CD8-positive, alpha-beta memory T cell (primary cell): ENCODE results near the gene ADRA2B. TPM values are rescaled to one million over a fixed set of nuclear protein-coding genes. Genes with fewer than 3 reads are reported as not detected.

ENCODE experiments used
- CTCF ChIA-PET: fragments of 350-600 bp; sonication (Branson Sonifier 250); formaldehyde crosslinking; loops from one replicate; lab custom pipeline; 2021; ENCODE audit warnings: antibody characterized with exemption; lab: Charles Lee
- POLR2A ChIA-PET: fragments of 350-600 bp; sonication (Branson Sonifier 250); formaldehyde crosslinking; loops from one replicate; lab custom pipeline; 2021; ENCODE audit warnings: antibody characterized with exemption; lab: Charles Lee
- DNase-seq, 5 donors: peaks; one replicate each; pipeline versions ENCODE4 v3.0.0 to v3.0.0-alpha.2; 2020 to 2022; ENCODE audit warnings: mixed read lengths in 1 of 5
- H3K27ac ChIP-seq: one replicate; pipeline ENCODE4 v1.7.0; 2013; ENCODE audit warnings: low read depth, mild to moderate bottlenecking, low read length, moderate library complexity
- H3K27me3 ChIP-seq: 2 replicates; pipeline ENCODE4 v1.7.0; 2013; ENCODE audit warnings: low read length, mild to moderate bottlenecking; ENCODE audit not compliant: insufficient read depth, poor library complexity, severe bottlenecking
- H3K36me3 ChIP-seq: 2 replicates; pipeline ENCODE4 v1.7.0; 2013; ENCODE audit warnings: mild to moderate bottlenecking, low read length, moderate library complexity; ENCODE audit not compliant: insufficient read depth
- H3K4me1 ChIP-seq: 2 replicates; pipeline ENCODE4 v1.7.0; 2013; ENCODE audit warnings: mild to moderate bottlenecking, low read length, moderate library complexity; ENCODE audit not compliant: insufficient read depth
- H3K4me3 ChIP-seq: 2 replicates; pipeline ENCODE4 v1.7.0; 2013; ENCODE audit warnings: mild to moderate bottlenecking, low read length
- H3K9me3 ChIP-seq: 2 replicates; pipeline ENCODE4 v1.7.0; 2013; ENCODE audit warnings: mild to moderate bottlenecking, low read length
- H3K27ac Mint-ChIP-seq, 8 donors: one replicate each; pipeline ENCODE4 v1.8.0; 2020 to 2021; ENCODE audit warnings: mixed read lengths in 8 of 8, mild to moderate bottlenecking in 6 of 8, inconsistent platforms in 3 of 8, moderate library complexity in 3 of 8
- H3K27me3 Mint-ChIP-seq, 2 donors: one replicate each; pipeline ENCODE4 v1.8.0; 2020 to 2021; ENCODE audit warnings: mixed read lengths in 2 of 2, mild to moderate bottlenecking in 1 of 2, moderate library complexity in 1 of 2
- H3K36me3 Mint-ChIP-seq, 3 donors: one replicate each; pipeline ENCODE4 v1.8.0; 2020 to 2021; ENCODE audit warnings: mixed read lengths in 3 of 3, inconsistent platforms in 1 of 3, mild to moderate bottlenecking in 1 of 3
- H3K4me1 Mint-ChIP-seq, 3 donors: one replicate each; pipeline ENCODE4 v1.8.0; 2020 to 2021; ENCODE audit warnings: mixed read lengths in 3 of 3, inconsistent platforms in 1 of 3, mild to moderate bottlenecking in 1 of 3
- H3K4me3 Mint-ChIP-seq, 7 donors: one replicate each; pipeline ENCODE4 v1.8.0; 2020 to 2021; ENCODE audit warnings: mixed read lengths in 7 of 7, mild to moderate bottlenecking in 6 of 7, moderate library complexity in 4 of 7, inconsistent platforms in 2 of 7
- H3K9me3 Mint-ChIP-seq, 5 donors: one replicate each; pipeline ENCODE4 v1.8.0; 2020 to 2022; ENCODE audit warnings: mixed read lengths in 5 of 5, mild to moderate bottlenecking in 3 of 5, moderate library complexity in 2 of 5, inconsistent platforms in 1 of 5
- polyA plus RNA-seq: library from polyadenylated mRNA; unstranded; fragments of 300-500 nt; fragmentation: Illumina TruSeq; gene quantifications from one replicate; pipeline ENCODE4 v1.2.3, GENCODE V29; 2021
- total RNA-seq, 2 experiments: library from RNA; stranded (reverse); gene quantifications; one replicate each; pipeline ENCODE4 v1.2.3, GENCODE V29; 2021

The ADRA2B gene
- total and polyA plus RNA-seq, 3 experiments from 2014 or later, result 0.07 to 0.24 TPM; not detected in 1

DNA sequence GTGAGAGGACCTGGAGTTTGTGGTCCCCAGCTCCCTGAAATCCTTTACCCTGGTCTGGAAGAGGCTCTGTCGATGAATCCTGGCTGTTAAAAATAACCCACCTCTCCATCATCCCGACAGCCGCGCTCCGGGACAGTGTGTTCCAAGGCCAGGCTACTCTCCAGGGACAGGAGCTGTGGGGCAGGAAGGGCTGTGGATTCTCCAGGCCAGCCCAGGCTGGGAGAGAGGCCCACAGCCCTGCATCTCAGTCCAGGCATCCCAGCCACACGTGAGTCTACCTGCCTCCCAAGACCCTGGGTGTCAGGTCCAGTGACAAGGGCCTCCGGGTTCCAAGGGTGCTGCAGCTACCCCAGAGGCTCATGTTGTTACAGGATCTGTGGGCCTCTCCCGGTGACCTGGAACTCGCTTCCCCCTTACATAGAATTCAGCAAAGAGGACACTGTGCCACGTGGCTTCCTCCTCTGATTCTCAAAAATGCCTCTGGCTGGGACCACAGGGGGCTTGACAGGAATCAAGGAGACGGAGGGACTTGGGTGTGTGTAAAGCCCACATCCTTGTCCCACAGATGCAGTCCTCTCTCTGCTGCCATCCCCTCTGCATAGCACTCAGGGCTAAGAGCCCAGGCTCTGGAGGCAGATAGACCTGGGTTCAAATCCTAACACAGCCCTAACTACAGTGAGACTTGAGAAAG, 17.3 kb downstream of the ADRA2B start:
- Mint-ChIP-seq H3K4me3 (no peak overlapping the region), H3K27ac (no peak overlapping the region), H3K36me3 (no peaks in the 10 kb centered on the region), H3K27me3 (peaks cover 4 to 9% of the 10 kb centered on the region in 2 donors), H3K9me3 (no peaks in the 10 kb centered on the region), H3K4me1 (no peaks in the 10 kb centered on the region)
- no peaks in the 10 kb centered on the region for H3K4me1 ChIP-seq
- CTCF ChIA-PET, result interaction anchor here (0.8 to 1.1 kb wide), 2 partner anchors 18 to 24 kb away, joined by 3 read pairs; partner anchors contain the start of gene ADRA2B
- no peaks in the 10 kb centered on the region for H3K27me3 ChIP-seq
- H3K9me3 ChIP-seq, result no peaks in the 10 kb centered on the region
- peak in 2 of 5 donors; percentile 0 to 29 for DNase-seq
- POLR2A ChIA-PET, result no interaction called here
- H3K4me3 ChIP-seq, result no peak overlapping the region
- H3K36me3 ChIP-seq, result no peaks in the 10 kb centered on the region
- no peak overlapping the region for H3K27ac ChIP-seq

DNA sequence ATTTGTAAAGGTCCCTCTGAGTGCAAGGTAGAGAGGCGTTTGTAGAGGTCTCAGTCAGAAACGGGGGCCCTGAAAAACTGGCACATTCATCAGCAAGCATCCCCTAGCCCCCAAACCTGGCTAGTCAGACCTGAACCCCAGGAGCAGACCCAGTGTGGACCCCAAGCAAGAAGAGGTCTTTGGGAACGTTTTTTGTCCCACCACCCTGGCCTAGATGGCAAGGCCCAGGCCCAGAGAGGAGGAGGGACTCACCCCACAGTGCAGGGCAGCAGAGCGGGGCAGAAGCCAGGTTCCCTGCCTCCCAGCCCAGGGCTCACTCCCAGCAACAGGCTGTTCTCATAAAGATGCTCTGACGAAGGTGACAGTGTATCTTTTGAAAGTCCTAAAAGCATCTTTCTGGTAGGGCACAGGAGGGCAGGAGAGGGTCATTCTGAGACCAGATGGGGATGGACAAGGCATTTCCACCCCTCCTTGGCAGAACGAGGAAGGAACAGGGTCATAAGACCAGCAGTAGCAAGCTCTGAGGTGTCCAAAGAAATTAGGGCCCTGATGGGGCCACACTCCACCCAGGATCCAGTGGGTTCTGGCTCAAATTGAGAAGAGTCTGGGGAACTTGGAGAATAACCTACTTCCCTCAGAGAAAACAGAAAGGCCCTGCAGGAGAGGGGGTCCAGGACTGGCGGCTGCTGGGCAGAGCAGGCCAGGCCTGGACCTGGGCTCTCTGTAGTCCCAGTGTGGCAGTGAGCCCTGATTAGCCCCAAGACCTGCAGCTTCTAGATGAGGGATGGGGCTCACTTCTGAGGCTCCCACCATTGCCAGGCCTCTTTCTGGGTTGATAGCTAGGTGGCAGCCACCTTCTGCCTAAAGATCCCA, 18.2 kb downstream of the ADRA2B start:
- peak in 1 of 5 donors; percentile 35 for DNase-seq
- H3K4me1 Mint-ChIP-seq, result no peaks in the 10 kb centered on the region
- H3K36me3 ChIP-seq, result no peaks in the 10 kb centered on the region
- no peaks in the 10 kb centered on the region for H3K9me3 Mint-ChIP-seq
- H3K4me1 ChIP-seq, result no peaks in the 10 kb centered on the region
- POLR2A ChIA-PET, result no interaction called here
- CTCF ChIA-PET, result interaction anchor here (0.8 to 1.1 kb wide), 2 partner anchors 19 to 23 kb away, joined by 3 read pairs; partner anchors contain the start of gene ADRA2B
- H3K27me3 Mint-ChIP-seq, result peaks cover 6 to 9% of the 10 kb centered on the region in 2 donors
- no peaks in the 10 kb centered on the region for H3K9me3 ChIP-seq
- no peaks in the 10 kb centered on the region for H3K36me3 Mint-ChIP-seq
- H3K4me3 Mint-ChIP-seq, result no peak overlapping the region
- H3K27ac Mint-ChIP-seq, result peak overlapping the region in 1 of 8 donors; percentile 65
- H3K27me3 ChIP-seq, result no peaks in the 10 kb centered on the region
- no peak overlapping the region for H3K4me3 ChIP-seq
- H3K27ac ChIP-seq, result no peak overlapping the region

DNA sequence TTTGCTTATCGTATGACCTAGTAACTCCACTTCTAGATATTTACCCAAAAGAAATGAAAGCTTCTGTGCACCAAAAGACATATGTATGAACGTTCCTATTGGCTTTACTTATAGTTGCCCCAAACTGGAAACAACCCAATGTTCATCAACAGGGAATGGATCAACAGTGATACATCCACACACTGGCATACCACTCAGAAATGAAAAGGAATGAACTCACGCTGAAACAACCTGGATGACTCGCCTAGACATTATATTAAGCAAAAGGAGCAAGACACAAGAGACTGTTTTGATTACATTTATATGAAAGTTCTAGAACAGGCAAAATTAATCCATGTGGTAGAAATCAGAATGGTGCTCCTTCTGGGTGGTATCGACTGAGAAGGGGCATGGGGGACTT, 18.9 kb downstream of the ADRA2B start:
- H3K27ac ChIP-seq, result no peak overlapping the region
- ChIA-PET CTCF (no interaction called here), POLR2A (no interaction called here)
- H3K4me3 ChIP-seq, result no peak overlapping the region
- no peaks in the 10 kb centered on the region for H3K4me1 ChIP-seq
- H3K4me3 Mint-ChIP-seq, result no peak overlapping the region
- no peak overlapping the region for H3K27ac Mint-ChIP-seq
- no peaks in the 10 kb centered on the region for H3K27me3 ChIP-seq
- H3K4me1 Mint-ChIP-seq, result no peaks in the 10 kb centered on the region
- no peaks in the 10 kb centered on the region for H3K9me3 ChIP-seq
- H3K27me3 Mint-ChIP-seq, result peaks cover 6 to 9% of the 10 kb centered on the region in 2 donors
- H3K9me3 Mint-ChIP-seq, result no peaks in the 10 kb centered on the region
- no peaks in the 10 kb centered on the region for H3K36me3 ChIP-seq
- DNase-seq, result no peak
- no peaks in the 10 kb centered on the region for H3K36me3 Mint-ChIP-seq

DNA sequence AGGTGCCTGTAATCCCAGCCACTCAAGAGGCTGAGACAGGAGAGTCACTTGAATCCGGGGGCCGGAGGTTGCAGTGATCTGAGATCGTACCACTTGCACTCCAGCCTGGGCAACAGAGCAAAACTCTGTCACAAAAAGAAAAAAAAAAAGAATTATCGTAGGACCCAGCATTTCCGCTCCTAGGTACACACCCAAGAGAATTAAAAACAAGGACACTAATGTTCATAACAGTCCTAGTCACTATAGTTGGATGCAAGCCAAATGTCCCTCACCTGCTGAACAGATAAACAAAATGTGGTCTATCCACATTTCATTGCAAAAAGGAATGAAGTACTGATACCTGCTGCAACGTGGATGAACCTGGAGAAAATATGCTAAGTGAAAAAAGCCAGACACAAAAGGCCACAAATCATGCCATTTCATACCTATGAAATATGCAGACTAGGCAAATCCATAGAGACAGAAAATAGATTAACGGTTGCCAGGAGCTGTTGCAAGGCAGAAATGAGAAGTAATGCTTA, 21.2 kb downstream of the ADRA2B start:
- Mint-ChIP-seq H3K27me3 (peaks cover 3 to 14% of the 10 kb centered on the region in 2 donors), H3K4me3 (no peak overlapping the region), H3K27ac (no peak overlapping the region), H3K4me1 (no peaks in the 10 kb centered on the region), H3K9me3 (no peaks in the 10 kb centered on the region), H3K36me3 (no peaks in the 10 kb centered on the region)
- ChIA-PET POLR2A (no interaction called here), CTCF (no interaction called here)
- Histone ChIP-seq H3K4me3 (no peak overlapping the region), H3K9me3 (no peaks in the 10 kb centered on the region), H3K27ac (no peak overlapping the region), H3K27me3 (no peaks in the 10 kb centered on the region), H3K36me3 (no peaks in the 10 kb centered on the region), H3K4me1 (no peaks in the 10 kb centered on the region)
- no peak for DNase-seq

DNA sequence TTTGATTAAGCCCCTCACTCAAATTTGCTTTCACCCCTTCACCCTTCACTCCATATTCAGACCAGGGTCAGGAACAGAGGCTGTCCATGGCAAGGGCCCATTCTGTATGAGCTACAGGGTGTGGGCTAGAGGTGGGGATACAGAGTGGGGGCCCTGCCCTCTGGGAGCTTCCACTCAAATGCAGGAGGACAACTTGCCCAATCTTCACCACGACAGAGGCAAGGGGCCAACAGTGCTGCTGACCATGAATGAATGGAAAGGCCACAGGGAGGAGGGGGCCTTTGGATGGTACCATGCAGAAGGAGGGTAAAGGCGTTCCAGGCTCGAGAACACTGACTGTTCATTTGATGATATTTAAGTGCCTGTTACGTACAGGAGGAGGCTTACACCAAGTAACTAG, 22.8 kb downstream of the ADRA2B start:
- no peak overlapping the region for H3K4me3 Mint-ChIP-seq
- H3K36me3 Mint-ChIP-seq, result no peaks in the 10 kb centered on the region
- Histone ChIP-seq H3K9me3 (no peaks in the 10 kb centered on the region), H3K36me3 (no peaks in the 10 kb centered on the region), H3K27me3 (no peaks in the 10 kb centered on the region), H3K4me1 (no peaks in the 10 kb centered on the region), H3K27ac (no peak overlapping the region), H3K4me3 (no peak overlapping the region)
- no peaks in the 10 kb centered on the region for H3K9me3 Mint-ChIP-seq
- ChIA-PET CTCF (no interaction called here), POLR2A (no interaction called here)
- no peak overlapping the region for H3K27ac Mint-ChIP-seq
- H3K27me3 Mint-ChIP-seq, result peaks cover 4 to 14% of the 10 kb centered on the region in 2 donors
- no peaks in the 10 kb centered on the region for H3K4me1 Mint-ChIP-seq
- no peak for DNase-seq

DNA sequence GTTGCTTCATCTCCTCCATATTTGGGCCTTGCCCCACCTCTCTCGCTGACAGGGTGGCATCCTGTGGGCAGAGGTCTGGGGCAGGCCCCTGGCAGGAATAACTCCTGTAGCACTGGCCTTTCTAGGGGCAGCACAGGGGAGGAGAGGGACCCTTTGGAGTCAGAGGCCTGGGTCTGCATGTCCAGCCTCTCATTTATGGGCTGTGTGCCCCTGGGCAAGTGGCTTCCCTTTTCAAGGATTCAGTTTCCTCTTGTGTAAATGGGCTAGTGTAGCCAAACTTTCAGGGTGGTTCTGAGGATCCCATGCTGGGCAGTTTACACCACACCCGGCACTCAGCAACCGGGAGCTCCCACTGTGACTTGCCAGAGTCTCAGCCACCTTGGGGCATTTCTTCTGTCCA, 23.4 kb downstream of the ADRA2B start:
- no peaks in the 10 kb centered on the region for H3K4me1 Mint-ChIP-seq
- Histone ChIP-seq H3K36me3 (no peaks in the 10 kb centered on the region), H3K27ac (no peak overlapping the region), H3K9me3 (no peaks in the 10 kb centered on the region), H3K4me1 (no peaks in the 10 kb centered on the region), H3K4me3 (no peak overlapping the region), H3K27me3 (no peaks in the 10 kb centered on the region)
- ChIA-PET CTCF (no interaction called here), POLR2A (no interaction called here)
- no peak overlapping the region for H3K27ac Mint-ChIP-seq
- DNase-seq, result no peak
- H3K27me3 Mint-ChIP-seq, result peaks cover 3 to 15% of the 10 kb centered on the region in 2 donors
- H3K36me3 Mint-ChIP-seq, result no peaks in the 10 kb centered on the region
- H3K9me3 Mint-ChIP-seq, result no peaks in the 10 kb centered on the region
- H3K4me3 Mint-ChIP-seq, result no peak overlapping the region

DNA sequence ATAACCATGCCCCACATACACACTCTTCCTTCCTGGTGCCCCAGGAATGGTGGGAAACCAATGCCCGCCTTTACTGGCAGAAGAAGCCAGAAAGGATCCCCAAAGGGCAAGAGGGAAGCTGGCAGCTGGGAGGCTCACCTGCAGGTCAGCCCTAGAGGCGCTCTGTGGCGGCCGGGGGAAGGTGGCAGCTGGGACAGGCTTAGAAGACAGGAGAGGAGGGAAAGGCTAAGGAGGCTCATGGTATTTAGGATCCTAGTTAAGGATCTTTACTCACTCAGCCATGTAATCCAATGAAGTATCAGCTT, 23.8 kb downstream of the ADRA2B start:
- no peak overlapping the region for H3K27ac Mint-ChIP-seq
- CTCF ChIA-PET, result interaction anchor here (0.7 kb wide), 1 partner anchor 24 kb away, joined by 3 read pairs; the partner anchor contains the start of gene ADRA2B
- POLR2A ChIA-PET, result no interaction called here
- Histone ChIP-seq H3K27ac (no peak overlapping the region), H3K27me3 (no peaks in the 10 kb centered on the region), H3K4me3 (no peak overlapping the region), H3K36me3 (no peaks in the 10 kb centered on the region), H3K9me3 (no peaks in the 10 kb centered on the region), H3K4me1 (no peaks in the 10 kb centered on the region)
- no peak for DNase-seq
- H3K4me1 Mint-ChIP-seq, result no peaks in the 10 kb centered on the region
- H3K9me3 Mint-ChIP-seq, result no peaks in the 10 kb centered on the region
- H3K36me3 Mint-ChIP-seq, result no peaks in the 10 kb centered on the region
- H3K4me3 Mint-ChIP-seq, result no peak overlapping the region
- H3K27me3 Mint-ChIP-seq, result peaks cover 3 to 18% of the 10 kb centered on the region in 2 donors
